Stimulated activated CD8-positive, alpha-beta memory T cell treated with anti-CD3 and anti-CD28 coated beads, Interleukin-2, amount 100 ng/mL, for 48 hours (primary cell): ENCODE data around the gene KCNH3.
A peak's percentile ranks its signal among the peaks of the same experiment; 100 is the strongest.
"Not testable (repeated sequence)": the region's sequence is repeated elsewhere in the genome, so short reads cannot be mapped to it uniquely, and the experiment has no call there.

Source experiments
- DNase-seq, 2 donors: peaks; one replicate each; pipeline ENCODE4 v3.0.0-alpha.2; 2020; ENCODE audit warnings: low read depth in 2 of 2

Gene KCNH3, protein sequence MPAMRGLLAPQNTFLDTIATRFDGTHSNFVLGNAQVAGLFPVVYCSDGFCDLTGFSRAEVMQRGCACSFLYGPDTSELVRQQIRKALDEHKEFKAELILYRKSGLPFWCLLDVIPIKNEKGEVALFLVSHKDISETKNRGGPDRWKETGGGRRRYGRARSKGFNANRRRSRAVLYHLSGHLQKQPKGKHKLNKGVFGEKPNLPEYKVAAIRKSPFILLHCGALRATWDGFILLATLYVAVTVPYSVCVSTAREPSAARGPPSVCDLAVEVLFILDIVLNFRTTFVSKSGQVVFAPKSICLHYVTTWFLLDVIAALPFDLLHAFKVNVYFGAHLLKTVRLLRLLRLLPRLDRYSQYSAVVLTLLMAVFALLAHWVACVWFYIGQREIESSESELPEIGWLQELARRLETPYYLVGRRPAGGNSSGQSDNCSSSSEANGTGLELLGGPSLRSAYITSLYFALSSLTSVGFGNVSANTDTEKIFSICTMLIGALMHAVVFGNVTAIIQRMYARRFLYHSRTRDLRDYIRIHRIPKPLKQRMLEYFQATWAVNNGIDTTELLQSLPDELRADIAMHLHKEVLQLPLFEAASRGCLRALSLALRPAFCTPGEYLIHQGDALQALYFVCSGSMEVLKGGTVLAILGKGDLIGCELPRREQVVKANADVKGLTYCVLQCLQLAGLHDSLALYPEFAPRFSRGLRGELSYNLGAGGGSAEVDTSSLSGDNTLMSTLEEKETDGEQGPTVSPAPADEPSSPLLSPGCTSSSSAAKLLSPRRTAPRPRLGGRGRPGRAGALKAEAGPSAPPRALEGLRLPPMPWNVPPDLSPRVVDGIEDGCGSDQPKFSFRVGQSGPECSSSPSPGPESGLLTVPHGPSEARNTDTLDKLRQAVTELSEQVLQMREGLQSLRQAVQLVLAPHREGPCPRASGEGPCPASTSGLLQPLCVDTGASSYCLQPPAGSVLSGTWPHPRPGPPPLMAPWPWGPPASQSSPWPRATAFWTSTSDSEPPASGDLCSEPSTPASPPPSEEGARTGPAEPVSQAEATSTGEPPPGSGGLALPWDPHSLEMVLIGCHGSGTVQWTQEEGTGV

GRCh38 chr12:49538510-49539403, at the start of gene KCNH3:
TSS of gene KCNH3 (plus strand) at chr12:49539030. CDS start at chr12:49539417, 387 bp downstream.
- DNase-seq: peak; percentile 66 to 76

- no peak for DNase-seq
These were observed 49.7 kb upstream of the KCNH3 start for GRCh38 chr12:49489154-49489553.

GRCh38 chr12:49489720-49490119, 49.1 kb upstream of the KCNH3 start:
- no peak for DNase-seq

- no peak for DNase-seq
These were observed 47.0 kb upstream of the KCNH3 start for GRCh38 chr12:49491823-49492222.

DNA sequence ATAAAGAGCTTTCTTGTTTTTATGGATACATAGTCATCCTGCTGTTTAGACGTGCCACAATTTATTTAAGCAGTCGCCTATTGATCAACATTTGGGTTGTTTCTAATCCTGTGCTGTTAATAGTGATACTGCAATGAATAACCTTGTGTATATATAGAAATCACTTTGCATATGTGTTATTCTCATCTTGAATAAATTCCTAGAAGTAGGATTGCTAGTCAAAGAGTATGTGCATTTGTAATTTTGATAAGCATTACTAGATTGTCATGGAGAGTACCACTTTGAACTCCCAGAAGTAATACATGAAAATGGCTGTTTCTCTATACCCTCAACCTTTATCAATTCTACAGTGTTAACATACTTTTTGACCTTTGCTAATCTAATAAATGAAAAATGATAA, 44.9 kb upstream of the KCNH3 start:
- no peak for DNase-seq

DNA sequence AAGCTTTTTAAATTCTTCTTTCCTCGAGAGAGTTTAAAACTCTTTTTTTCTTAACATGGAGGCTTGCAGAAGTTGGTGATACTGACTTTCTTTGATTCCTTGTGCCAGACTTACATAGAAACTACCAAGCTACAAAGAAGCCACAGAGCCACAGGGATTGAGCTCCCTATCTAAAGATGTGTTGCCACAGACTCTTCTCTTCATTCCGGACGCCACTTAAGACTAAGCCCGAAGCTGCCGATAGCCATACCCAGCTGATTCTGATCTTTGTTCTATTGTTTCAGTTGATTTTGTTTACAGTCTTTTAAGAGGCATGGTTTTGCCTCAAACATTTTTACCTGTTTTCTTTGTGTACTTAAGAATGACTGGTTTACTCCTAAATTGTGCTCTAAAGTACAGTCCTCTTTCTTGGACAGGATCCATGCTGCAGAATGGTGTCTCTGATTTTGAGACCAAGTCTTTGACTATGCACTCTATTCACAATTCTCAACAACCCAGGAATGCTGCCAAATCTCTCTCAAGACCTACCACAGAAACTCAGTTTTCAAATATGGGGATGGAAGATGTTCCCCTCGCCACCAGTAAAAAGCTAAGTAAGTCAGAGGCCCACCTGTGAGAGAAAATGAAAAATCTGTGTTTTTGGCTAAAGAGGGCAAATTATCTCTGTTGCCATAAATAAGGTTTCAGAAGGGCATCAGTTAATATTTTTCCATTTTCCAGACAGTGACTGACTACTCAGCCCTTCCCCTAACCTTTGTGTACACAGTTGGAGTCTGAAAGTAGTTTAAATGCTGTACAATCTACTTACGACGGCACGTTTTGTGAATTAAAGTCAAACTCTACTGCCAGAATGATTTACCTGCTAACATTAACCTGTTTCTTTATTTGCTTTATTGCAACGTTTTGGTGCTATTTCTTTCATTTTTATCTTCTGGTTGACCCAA, 42.1 kb upstream of the KCNH3 start:
- DNase-seq: no peak

DNA sequence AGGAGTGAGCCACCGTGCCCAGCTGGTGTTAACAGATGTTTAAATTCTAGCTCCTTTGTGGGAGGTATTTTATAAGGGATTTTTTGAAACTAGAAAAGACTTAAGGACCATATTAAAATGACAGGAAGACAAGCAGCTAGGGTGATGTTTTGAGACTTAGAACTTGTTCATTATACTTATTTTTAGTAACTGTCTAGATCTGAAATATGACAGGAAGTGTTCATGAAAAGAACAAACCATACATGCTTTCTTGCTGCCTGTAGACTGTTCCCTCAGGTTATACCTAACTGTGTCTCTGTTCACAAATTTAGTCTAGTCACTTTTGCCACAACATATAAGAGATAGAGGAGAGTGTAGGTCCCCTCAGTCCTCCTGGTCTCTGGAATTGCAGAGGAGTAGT, 36.9 kb upstream of the KCNH3 start:
- DNase-seq: no peak

DNA sequence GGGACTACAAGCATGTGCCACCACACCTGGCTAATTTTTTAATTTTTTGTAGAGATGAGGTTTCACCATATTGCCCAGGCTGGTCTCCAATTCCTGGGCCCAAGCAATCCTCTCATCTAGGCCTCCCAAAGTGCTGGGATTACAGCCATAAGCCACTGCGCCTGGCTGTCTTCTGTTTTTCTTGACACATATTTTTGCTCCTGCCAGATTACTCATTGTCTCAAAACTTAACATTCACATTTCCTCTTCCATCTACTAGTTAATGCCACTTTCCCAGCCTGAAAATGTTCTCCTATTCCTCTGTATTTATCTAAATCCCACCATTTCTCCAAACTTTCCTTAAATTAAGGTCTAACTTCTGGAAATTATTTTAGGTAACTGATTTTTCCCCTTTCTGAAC, 36.2 kb upstream of the KCNH3 start:
- no peak for DNase-seq

- no peak for DNase-seq
These were observed 35.1 kb upstream of the KCNH3 start for GRCh38 chr12:49503674-49504180.

- DNase-seq: no peak
These were observed 33.2 kb upstream of the KCNH3 start for GRCh38 chr12:49505672-49506071.

- no peak for DNase-seq
These were observed 31.7 kb upstream of the KCNH3 start for GRCh38 chr12:49507139-49507538.

DNA sequence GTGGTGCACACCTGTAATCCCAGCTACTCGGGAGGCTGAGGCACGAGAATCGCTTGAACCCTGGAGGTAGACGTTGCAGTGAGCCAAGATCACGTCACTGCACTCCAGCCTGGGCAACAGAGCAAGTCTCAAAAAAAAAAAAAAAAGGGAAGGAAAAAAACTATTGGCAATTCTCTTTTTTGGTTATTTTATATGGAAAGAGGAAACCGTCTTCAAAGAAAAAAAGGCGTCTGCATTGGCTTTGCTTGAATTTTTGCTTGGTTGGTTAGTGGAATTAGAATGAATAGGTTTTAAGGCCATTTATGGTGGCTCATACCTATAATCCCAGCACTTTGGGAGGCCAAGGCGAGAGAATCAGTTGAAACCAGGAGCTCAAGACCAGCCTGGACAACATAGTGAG, 29.1 kb upstream of the KCNH3 start:
- DNase-seq: not testable (repeated sequence)

GRCh38 chr12:49511410-49511809, 27.4 kb upstream of the KCNH3 start:
- no peak for DNase-seq

DNA sequence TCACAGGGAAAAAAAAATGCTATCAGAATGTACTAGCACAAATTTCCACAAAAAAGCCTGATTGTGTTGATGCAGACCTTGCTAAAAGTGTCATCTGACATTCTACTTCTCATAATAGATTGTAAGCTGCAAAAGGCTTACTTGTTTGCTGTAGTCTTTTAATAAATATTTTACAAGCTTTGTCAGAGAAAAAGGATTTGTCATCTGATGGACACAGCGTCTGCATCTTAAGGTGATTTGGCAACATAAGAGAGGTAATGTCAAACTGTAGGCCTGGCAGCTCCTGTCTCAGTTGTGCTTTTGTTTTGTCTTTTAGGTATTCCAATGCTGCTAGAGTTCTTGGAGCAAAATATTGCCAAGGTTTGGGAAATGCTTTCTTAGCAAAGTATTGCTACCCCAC, 26.3 kb upstream of the KCNH3 start:
- no peak for DNase-seq

- DNase-seq: no peak
These were observed 23.6 kb upstream of the KCNH3 start for GRCh38 chr12:49515266-49515665.

DNA sequence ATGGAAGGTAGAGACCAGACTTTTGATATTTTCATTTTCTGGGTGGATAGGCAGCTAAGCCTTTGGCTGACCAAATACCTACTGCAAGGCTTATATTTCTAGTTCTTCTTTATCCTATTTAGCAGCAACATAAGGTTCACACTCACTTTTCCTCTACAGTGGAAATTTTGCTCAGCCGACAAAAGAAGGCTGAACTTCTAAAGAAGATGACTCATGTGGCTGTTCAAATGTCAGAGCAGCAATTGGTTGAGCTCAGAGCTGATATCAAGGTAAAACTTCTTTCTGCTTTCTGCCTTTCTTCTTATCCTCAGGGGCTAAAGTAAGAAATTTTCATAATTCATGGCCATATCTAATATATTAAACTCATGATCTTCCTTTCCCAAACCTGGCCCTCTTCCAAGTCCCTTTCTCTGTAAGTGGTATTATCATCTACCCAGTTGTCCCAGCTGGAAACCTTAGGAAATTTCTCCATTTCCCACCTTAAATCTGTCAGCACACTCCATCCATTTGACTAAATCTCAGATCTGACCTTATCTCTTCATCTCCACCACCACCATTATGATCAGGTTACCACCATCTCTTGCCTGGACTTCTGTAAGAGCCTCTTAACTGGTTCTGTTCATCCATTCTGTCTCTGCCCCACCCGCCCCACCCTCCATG, 19.8 kb upstream of the KCNH3 start:
- DNase-seq: no peak

DNA sequence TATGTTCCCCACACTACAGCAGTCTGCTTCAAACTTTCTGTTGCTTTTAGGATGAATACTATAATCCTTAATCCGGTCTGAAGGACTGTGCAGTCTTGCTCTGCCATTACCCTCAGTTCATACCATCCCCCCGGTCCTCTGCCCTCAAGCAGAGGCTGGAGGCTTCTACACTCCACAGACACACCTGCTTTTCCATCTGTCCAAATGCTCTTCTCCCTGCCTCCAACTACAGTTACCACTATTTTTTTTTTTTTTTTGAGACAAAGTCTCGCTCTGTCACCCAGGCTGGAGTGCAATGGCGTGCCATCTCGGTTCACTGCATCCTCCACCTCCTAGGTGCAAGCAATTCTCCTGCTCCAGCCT, 19.3 kb upstream of the KCNH3 start:
- DNase-seq: no peak

DNA sequence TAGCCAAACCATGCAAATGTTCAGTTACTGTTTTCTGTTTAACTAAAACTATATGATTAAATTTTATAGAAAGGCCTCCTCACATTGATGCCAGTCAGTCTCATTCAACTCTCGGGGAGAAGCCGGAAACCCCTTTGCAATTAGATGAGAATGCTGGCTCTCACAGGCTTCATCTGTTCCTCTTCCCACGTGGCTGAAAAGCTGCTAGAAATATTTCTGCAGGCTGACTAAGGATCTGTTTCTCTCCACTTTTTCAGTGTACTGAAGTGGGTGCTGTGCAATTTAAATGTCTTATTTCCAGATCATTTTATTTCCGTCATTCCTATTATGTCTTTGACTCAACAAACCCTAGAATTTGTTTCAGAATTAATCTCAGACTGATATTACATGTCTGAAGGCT, 17.4 kb upstream of the KCNH3 start:
- DNase-seq: no peak

- no peak for DNase-seq
These were observed 14.0 kb upstream of the KCNH3 start for GRCh38 chr12:49524660-49525324.
